Endothelial cell of umbilical vein (primary cell): Measurements from ENCODE around the gene KIAA1549. TPM values are rescaled to one million over a fixed set of nuclear protein-coding genes. Genes with fewer than 3 reads are reported as not detected.

Experiments
- BruUV-seq: library from RNA; stranded (reverse); fragments of 400-500 nt; replicated peaks from 2 replicates; lab custom pipeline; 2021; lab: Mats Ljungman, UMichigan
- CTCF ChIA-PET: fragments of 300-600, 350-600 bp; sonication (Branson Sonifier 250); formaldehyde crosslinking; loops from one replicate; lab custom pipeline; 2021; ENCODE audit warnings: antibody characterized with exemption, inconsistent platforms; lab: Charles Lee
- POLR2A ChIA-PET: fragments of 300-600, 350-600 bp; sonication (Branson Sonifier 250); formaldehyde crosslinking; loops from one replicate; lab custom pipeline; 2021; ENCODE audit warnings: antibody characterized with exemption, inconsistent platforms; lab: Charles Lee
- DNase-seq: peaks from one replicate; pipeline ENCODE4 v3.0.0-alpha.2; 2011; ENCODE audit warnings: low read depth, low spot score
- FAIRE-seq: peaks from 2 replicates; lab custom pipeline; 2011; peaks lifted over from hg19 to GRCh38; lab: Jason Lieb, UNC
- H2AFZ ChIP-seq: 2 replicates; pipeline ENCODE4 v1.6.0; 2012; ENCODE audit warnings: low read depth, low read length, control low read depth, inconsistent platforms
- H3K27ac ChIP-seq: 2 replicates; pipeline ENCODE4 v1.5.1; 2011; ENCODE audit warnings: low read depth, mild to moderate bottlenecking, control low read depth, low read length, moderate library complexity; ENCODE audit not compliant: insufficient read depth
- H3K27me3 ChIP-seq, 2 experiments: 2 replicates each; pipeline versions ENCODE4 v1.6.0 to v1.6.1; 2011; ENCODE audit warnings: low read length in 2 of 2, mixed read lengths in 1 of 2; ENCODE audit not compliant: control insufficient read depth in 2 of 2, insufficient read depth in 2 of 2
- H3K36me3 ChIP-seq, 2 experiments: 2 replicates in 1 of 2; 3 replicates in 1 of 2; pipeline ENCODE4 v1.5.1; 2011; ENCODE audit warnings: low read length in 2 of 2, mild to moderate bottlenecking in 1 of 2, moderate library complexity in 1 of 2; ENCODE audit not compliant: control insufficient read depth in 2 of 2, insufficient read depth in 2 of 2; ENCODE audit errors: extremely low read depth in 1 of 2
- H3K4me1 ChIP-seq: 3 replicates; pipeline ENCODE4 v1.5.1; 2011; ENCODE audit warnings: mild to moderate bottlenecking, low read length; ENCODE audit not compliant: control insufficient read depth, insufficient read depth; ENCODE audit errors: extremely low read depth
- H3K4me2 ChIP-seq: 2 replicates; pipeline ENCODE4 v1.6.1; 2011; ENCODE audit warnings: low read length, control low read depth, mixed read lengths; ENCODE audit not compliant: insufficient read depth
- H3K4me3 ChIP-seq, 3 experiments: fragments of 200-600 bp in 1 of 3; sonication (generic), shearing (Covaris generic) in 1 of 3; replicated peaks in 1 of 3; 2 replicates each; pipeline ENCODE4 v1.5.1; 2011 to 2016; ENCODE audit warnings: control low read depth in 3 of 3, low read length in 3 of 3, mild to moderate bottlenecking in 2 of 3, inconsistent platforms in 1 of 3, low read depth in 1 of 3, moderate library complexity in 1 of 3; ENCODE audit not compliant: insufficient read depth in 1 of 3
- H3K79me2 ChIP-seq: 2 replicates; pipeline ENCODE4 v1.6.0; 2012; ENCODE audit warnings: low read length, inconsistent platforms; ENCODE audit not compliant: control insufficient read depth, insufficient read depth
- H3K9ac ChIP-seq: replicated peaks from 2 replicates; pipeline ENCODE3; 2011; ENCODE audit warnings: low read length, control low read depth; ENCODE audit not compliant: insufficient read depth; ENCODE audit errors: extremely low read depth
- H3K9me1 ChIP-seq: replicated peaks from 3 replicates; pipeline ENCODE4 v1.6.0; 2011; ENCODE audit warnings: mild to moderate bottlenecking, low read length; ENCODE audit not compliant: control insufficient read depth, insufficient read depth; ENCODE audit errors: extremely low read depth
- H3K9me3 ChIP-seq: replicated peaks from 2 replicates; pipeline ENCODE4 v1.5.1; 2012; ENCODE audit warnings: low read length, inconsistent platforms; ENCODE audit not compliant: control insufficient read depth, insufficient read depth
- H4K20me1 ChIP-seq: replicated peaks from 2 replicates; pipeline ENCODE3; 2011; ENCODE audit warnings: mild to moderate bottlenecking, low read length; ENCODE audit not compliant: control insufficient read depth, insufficient read depth; ENCODE audit errors: extremely low read depth
- CTCF ChIP-seq, 2 donors: IDR thresholded peaks; 1 replicate in 1 of 2; 2 replicates in 1 of 2; pipeline ENCODE4 v1.5.1; 2011; ENCODE audit warnings: low read length in 2 of 2, mild to moderate bottlenecking in 2 of 2, moderate library complexity in 2 of 2, control low read depth in 1 of 2, inconsistent platforms in 1 of 2, low read depth in 1 of 2; ENCODE audit not compliant: insufficient read depth in 1 of 2; ENCODE audit errors: extremely low read depth in 1 of 2
- EZH2 ChIP-seq: IDR thresholded peaks from 2 replicates; pipeline ENCODE4 v1.6.1; 2012; ENCODE audit warnings: borderline replicate concordance, low read depth, mild to moderate bottlenecking, moderate library complexity, low read length, inconsistent platforms; ENCODE audit not compliant: severe bottlenecking
- FOS ChIP-seq: IDR thresholded peaks from 2 replicates; pipeline ENCODE4 v1.6.1; 2011; ENCODE audit warnings: mild to moderate bottlenecking, low read length, moderate library complexity, borderline replicate concordance; ENCODE audit not compliant: insufficient read depth
- GATA2 ChIP-seq: IDR thresholded peaks from 2 replicates; pipeline ENCODE4 v1.7.0; 2011; ENCODE audit warnings: low read depth, mild to moderate bottlenecking, moderate library complexity, mixed read lengths, low read length; ENCODE audit not compliant: insufficient read length, insufficient read depth
- JUN ChIP-seq: IDR thresholded peaks from 2 replicates; pipeline ENCODE4 v1.6.1; 2011; ENCODE audit warnings: borderline replicate concordance, low read depth; ENCODE audit not compliant: insufficient read length, insufficient read depth
- MAX ChIP-seq: IDR thresholded peaks from 2 replicates; pipeline ENCODE4 v1.6.1; 2011; ENCODE audit not compliant: insufficient read depth, insufficient read length
- MYC ChIP-seq: IDR thresholded peaks from one replicate; pipeline ENCODE4 v1.6.1; 2011; ENCODE audit warnings: mild to moderate bottlenecking, low read depth, low read length
- POLR2A ChIP-seq: IDR thresholded peaks from 2 replicates; pipeline ENCODE4 v1.6.1; 2012; ENCODE audit warnings: low read depth, mild to moderate bottlenecking, control low read depth, low read length
- POLR2AphosphoS5 ChIP-seq: IDR thresholded peaks from 2 replicates; pipeline ENCODE4 v1.6.1; 2012; ENCODE audit warnings: low read depth, mild to moderate bottlenecking, control low read depth, low read length, moderate library complexity; ENCODE audit not compliant: insufficient read depth
- dilution Hi-C: fragments of 300-500 bp; cut with MboI; formaldehyde crosslinking; loops from one replicate; pipeline ENCODE4 v1.15.0; 2019; ENCODE audit warnings: low sequenced_read_pairs; ENCODE audit not compliant: extremely low pct_ligation_motif_present
- intact Hi-C: fragments of 100-400 bp; cut with micrococcal nuclease; formaldehyde crosslinking; loops from one replicate; pipeline ENCODE4 v1.10.0; 2022
- polyA plus RNA-seq, 4 experiments: library from polyadenylated mRNA; depleted of rRNA in 3 of 4; stranded (reverse) in 3 of 4; unstranded in 1 of 4; fragments of >200 nt; gene quantifications; 2 replicates each; pipeline versions ENCODE4 v1.2.1 to v1.2.3, GENCODE V29; 2011 to 2012; ENCODE audit warnings: missing spikeins in 1 of 4
- total RNA-seq: library from RNA; stranded (reverse); gene quantifications from 2 replicates; pipeline ENCODE4 v1.2.3, GENCODE V29; 2021

The KIAA1549 gene
- total and polyA plus RNA-seq, 2 donors (not counting 3 experiments of a cell fraction or from before 2014, with no cell fraction given), result 4.6 to 10.9 TPM

- Histone ChIP-seq H4K20me1 (no peaks in the 10 kb centered on the region), H3K27ac (no peak overlapping the region), H3K36me3 (peaks cover 0 to 2% of the 10 kb centered on the region in 2 experiments), H2AFZ (no peak overlapping the region), H3K9me3 (no peaks in the 10 kb centered on the region), H3K4me3 (no peak overlapping the region), H3K79me2 (no peaks in the 10 kb centered on the region), H3K4me1 (peaks cover 8% of the 10 kb centered on the region), H3K9ac (no peak overlapping the region), H3K27me3 (no peaks in the 10 kb centered on the region), H3K4me2 (no peak overlapping the region), H3K9me1 (no peaks in the 10 kb centered on the region)
- DNase-seq (no peak), FAIRE-seq (no peak)
- ChIA-PET POLR2A (interaction anchor here (0.6 kb wide), 1 partner anchor 441 kb away, joined by 5 read pairs; no protein-coding TSS in a partner anchor), CTCF (interaction anchor here (1.2 to 5.8 kb wide), 3 partner anchors 9 to 119 kb away, joined by 3 to 48 read pairs (median 4); no protein-coding TSS in a partner anchor)
- intact Hi-C loops, result no loop called here
- no TSS peak for BruUV-seq
- dilution Hi-C loops, result no loop called here
- TF ChIP-seq POLR2A, result no peak
These were observed 85.5 kb downstream of the KIAA1549 start for GRCh38 chr7:138895679-138896078.

- no peak overlapping the region for H2AFZ ChIP-seq
- H3K4me3 ChIP-seq, result no peak overlapping the region
- H3K9me1 ChIP-seq, result no peaks in the 10 kb centered on the region
- no peaks in the 10 kb centered on the region for H3K79me2 ChIP-seq
- no TSS peak for BruUV-seq
- H3K9ac ChIP-seq, result no peak overlapping the region
- dilution Hi-C loops, result no loop called here
- DNase-seq (no peak), FAIRE-seq (no peak)
- H4K20me1 ChIP-seq, result no peaks in the 10 kb centered on the region
- ChIA-PET CTCF (no interaction called here), POLR2A (no interaction called here)
- intact Hi-C loops, result no loop called here
- peaks cover 0 to 2% of the 10 kb centered on the region in 2 experiments for H3K36me3 ChIP-seq
- H3K4me1 ChIP-seq, result peaks cover 4% of the 10 kb centered on the region
- no peak overlapping the region for H3K4me2 ChIP-seq
- no peak overlapping the region for H3K27ac ChIP-seq
- TF ChIP-seq CTCF (IDR thresholded peaks at IDR 0.05; ENCODE audit: extremely low read depth in 1 of 2, insufficient read depth in 1 of 2, low read depth in 1 of 2, low read length in 2 of 2) (no peak), MYC (no peak), POLR2A (no peak), EZH2 (no peak), JUN (no peak), POLR2AphosphoS5 (no peak), MAX (no peak), GATA2 (no peak), FOS (no peak)
- no peaks in the 10 kb centered on the region for H3K27me3 ChIP-seq
- H3K9me3 ChIP-seq, result no peaks in the 10 kb centered on the region
These were observed 87.9 kb downstream of the KIAA1549 start for GRCh38 chr7:138893258-138893657.
